RWPE2 (cell line): ENCODE measurements around the gene GABRA4.

Experiments
- ATAC-seq: fragments of 200-7000 bp; cut with Tn5 transposase; 3 replicates; pipeline ENCODE4 v1.9.1; 2021; ENCODE audit warnings: low read depth
- DNase-seq: peaks from one replicate; pipeline ENCODE4 v3.0.0-alpha.2; 2020; ENCODE audit warnings: low spot score
- H3K27ac ChIP-seq: fragments of 450-650 bp; 2 replicates; pipeline ENCODE4 v1.5.1; 2017; ENCODE audit warnings: mild to moderate bottlenecking; ENCODE audit not compliant: poor library complexity, severe bottlenecking
- H3K27me3 ChIP-seq: fragments of 250-450 bp; sonication (Bioruptor Pico); 2 replicates; pipeline ENCODE4 v1.5.1; 2021; ENCODE audit warnings: mild to moderate bottlenecking, moderate library complexity; ENCODE audit not compliant: insufficient read depth, poor library complexity, severe bottlenecking
- H3K36me3 ChIP-seq: fragments of 250-450 bp; sonication (Bioruptor Pico); 2 replicates; pipeline ENCODE4 v1.5.1; 2020; ENCODE audit warnings: low read depth, mild to moderate bottlenecking, moderate library complexity
- H3K4me1 ChIP-seq: fragments of 250-450 bp; sonication (Bioruptor Pico); 2 replicates; pipeline ENCODE4 v1.5.1; 2021; ENCODE audit warnings: mild to moderate bottlenecking, moderate library complexity; ENCODE audit not compliant: insufficient read depth, poor library complexity, severe bottlenecking
- H3K4me3 ChIP-seq: fragments of 250-450 bp; sonication (Bioruptor Pico); 2 replicates; pipeline ENCODE4 v1.5.1; 2021; ENCODE audit warnings: mild to moderate bottlenecking, moderate library complexity; ENCODE audit not compliant: severe bottlenecking
- H3K9me3 ChIP-seq: fragments of 250-450 bp; sonication (Bioruptor Pico); 2 replicates; pipeline ENCODE4 v1.5.1; 2021; ENCODE audit warnings: mild to moderate bottlenecking, moderate library complexity; ENCODE audit not compliant: severe bottlenecking
- TF ChIP-seq, protein P1 (sequence below): fragments of 450-650 bp; IDR thresholded peaks from one replicate; pipeline ENCODE4 v1.5.1; 2017; ENCODE audit warnings: mild to moderate bottlenecking, moderate library complexity; ENCODE audit not compliant: poor library complexity, severe bottlenecking

The GABRA4 gene

GRCh38 chr4:46999566-46999965 lies 6.2 kb upstream of the GABRA4 start:
- no peaks in the 10 kb centered on the region for H3K4me1 ChIP-seq
- H3K4me3 ChIP-seq, result no peak overlapping the region
- TF ChIP-seq, protein P1, sequence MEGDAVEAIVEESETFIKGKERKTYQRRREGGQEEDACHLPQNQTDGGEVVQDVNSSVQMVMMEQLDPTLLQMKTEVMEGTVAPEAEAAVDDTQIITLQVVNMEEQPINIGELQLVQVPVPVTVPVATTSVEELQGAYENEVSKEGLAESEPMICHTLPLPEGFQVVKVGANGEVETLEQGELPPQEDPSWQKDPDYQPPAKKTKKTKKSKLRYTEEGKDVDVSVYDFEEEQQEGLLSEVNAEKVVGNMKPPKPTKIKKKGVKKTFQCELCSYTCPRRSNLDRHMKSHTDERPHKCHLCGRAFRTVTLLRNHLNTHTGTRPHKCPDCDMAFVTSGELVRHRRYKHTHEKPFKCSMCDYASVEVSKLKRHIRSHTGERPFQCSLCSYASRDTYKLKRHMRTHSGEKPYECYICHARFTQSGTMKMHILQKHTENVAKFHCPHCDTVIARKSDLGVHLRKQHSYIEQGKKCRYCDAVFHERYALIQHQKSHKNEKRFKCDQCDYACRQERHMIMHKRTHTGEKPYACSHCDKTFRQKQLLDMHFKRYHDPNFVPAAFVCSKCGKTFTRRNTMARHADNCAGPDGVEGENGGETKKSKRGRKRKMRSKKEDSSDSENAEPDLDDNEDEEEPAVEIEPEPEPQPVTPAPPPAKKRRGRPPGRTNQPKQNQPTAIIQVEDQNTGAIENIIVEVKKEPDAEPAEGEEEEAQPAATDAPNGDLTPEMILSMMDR, result no peak
- H3K36me3 ChIP-seq, result no peaks in the 10 kb centered on the region
- DNase-seq (no peak), ATAC-seq (no peak)
- H3K27me3 ChIP-seq, result peaks cover 19% of the 10 kb centered on the region
- no peaks in the 10 kb centered on the region for H3K9me3 ChIP-seq
- H3K27ac ChIP-seq, result no peak overlapping the region

GRCh38 chr4:46994007-46994405 lies 625 bp upstream of the GABRA4 start:
- peaks cover 57% of the 10 kb centered on the region for H3K27me3 ChIP-seq

DNA sequence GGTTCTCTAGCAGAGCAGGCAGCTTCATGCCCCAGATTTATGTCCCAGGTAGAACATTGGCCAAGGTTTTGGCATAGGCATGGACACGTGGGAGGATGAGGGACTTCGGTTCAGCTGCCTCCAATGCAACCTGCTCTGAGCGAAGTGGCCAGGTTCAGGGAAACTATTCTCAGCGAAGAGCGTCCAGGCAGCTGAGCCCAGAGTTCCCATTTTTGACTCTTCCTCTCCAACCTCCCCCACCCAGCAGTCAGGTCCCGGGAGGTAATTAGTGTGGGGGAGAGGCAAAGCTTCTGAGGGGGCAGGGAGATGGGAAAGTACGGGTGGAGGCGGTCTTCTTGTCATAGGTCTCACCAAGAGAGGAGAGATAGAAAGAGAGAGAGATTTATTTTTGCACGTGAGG lies 1.0 kb downstream of the GABRA4 start:
- DNase-seq, result no peak
- no peaks in the 10 kb centered on the region for H3K4me1 ChIP-seq

More at GRCh38 chr4:46994007-46994405, 625 bp upstream of the GABRA4 start:
- Histone ChIP-seq H3K36me3 (no peaks in the 10 kb centered on the region), H3K4me3 (no peak overlapping the region), H3K4me1 (no peaks in the 10 kb centered on the region), H3K9me3 (no peaks in the 10 kb centered on the region), H3K27ac (no peak overlapping the region)
- ATAC-seq (no peak), DNase-seq (no peak)
- TF ChIP-seq, protein P1, result no peak

DNA sequence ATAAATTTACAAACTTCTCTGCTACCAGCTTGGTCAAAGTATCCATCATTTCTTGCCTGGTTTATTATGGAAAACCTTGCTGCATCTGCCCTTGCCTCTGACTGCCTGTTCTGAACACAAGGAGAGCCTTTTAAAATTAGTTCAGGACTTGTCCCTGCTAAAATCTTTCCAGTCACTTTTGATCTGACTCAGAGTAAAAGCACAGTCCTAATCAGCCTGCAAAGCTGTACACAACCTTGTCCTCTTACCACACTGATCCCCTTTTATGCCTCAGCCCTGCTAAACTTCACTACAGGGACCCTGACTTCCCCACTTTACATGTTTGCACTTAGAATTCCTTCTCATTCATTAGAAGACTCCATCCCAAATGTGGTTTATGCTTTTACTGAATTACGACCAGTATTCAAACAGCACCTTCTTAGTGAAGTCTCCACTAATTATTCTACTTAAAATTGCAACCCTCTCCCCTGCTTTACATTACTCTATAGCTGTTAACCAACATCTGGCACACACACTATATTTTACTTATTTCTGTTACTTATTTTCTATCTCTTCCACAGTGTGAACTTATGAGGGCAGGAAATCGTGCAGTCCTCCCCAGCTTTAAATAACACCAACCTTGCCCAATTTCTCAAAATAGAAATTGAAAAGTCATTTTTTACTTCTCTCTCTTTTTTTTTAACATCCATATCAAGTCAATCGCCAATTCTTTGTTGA lies 6.3 kb downstream of the GABRA4 start:
- ATAC-seq, result no peak
- TF ChIP-seq, protein P1, result no peak
- no peak overlapping the region for H3K27ac ChIP-seq
- no peaks in the 10 kb centered on the region for H3K9me3 ChIP-seq
- H3K4me3 ChIP-seq, result no peak overlapping the region
- no peaks in the 10 kb centered on the region for H3K36me3 ChIP-seq
- no peaks in the 10 kb centered on the region for H3K4me1 ChIP-seq
- DNase-seq, result no peak
- H3K27me3 ChIP-seq, result peaks cover 42% of the 10 kb centered on the region

More for the DNA sequence above, 1.0 kb downstream of the GABRA4 start:
- TF ChIP-seq, protein P1, result no peak
- Histone ChIP-seq H3K36me3 (no peaks in the 10 kb centered on the region), H3K4me3 (no peak overlapping the region), H3K27ac (no peak overlapping the region), H3K9me3 (no peaks in the 10 kb centered on the region), H3K27me3 (peaks cover 63% of the 10 kb centered on the region)
- no peak for ATAC-seq

DNA sequence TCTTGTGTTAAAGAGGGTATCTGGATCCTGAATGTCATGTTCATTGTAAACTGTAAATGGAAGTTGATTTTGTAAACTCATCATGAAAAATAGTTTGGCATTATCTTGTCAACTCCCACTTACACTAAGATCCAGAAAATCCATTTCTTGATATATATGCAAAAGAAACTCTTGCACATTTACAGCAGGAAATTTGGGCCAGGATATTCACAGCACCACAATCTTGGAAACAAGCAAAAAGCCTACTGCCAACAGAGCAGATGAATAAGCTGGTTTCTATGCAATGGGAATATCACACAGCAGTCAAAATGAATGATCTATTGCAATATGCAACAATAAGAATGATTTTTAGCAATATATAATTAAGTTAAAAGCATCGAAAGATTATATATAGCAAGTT lies 8.6 kb downstream of the GABRA4 start:
- no peaks in the 10 kb centered on the region for H3K9me3 ChIP-seq
- H3K27me3 ChIP-seq, result peaks cover 40% of the 10 kb centered on the region
- TF ChIP-seq, protein P1, result no peak

More for the DNA sequence above, 8.6 kb downstream of the GABRA4 start:
- no peaks in the 10 kb centered on the region for H3K36me3 ChIP-seq
- ATAC-seq, result no peak
- no peak overlapping the region for H3K4me3 ChIP-seq
- H3K4me1 ChIP-seq, result no peaks in the 10 kb centered on the region
- DNase-seq, result no peak
- no peak overlapping the region for H3K27ac ChIP-seq
